Measurements from ENCODE around the gene PPP1CA. TPM values are rescaled to one million over a fixed set of nuclear protein-coding genes. Genes with fewer than 3 reads are reported as not detected.

The PPP1CA gene
- total and polyA plus RNA-seq, 7 donors = 72.6 to 191 (median 108) TPM

DNA sequence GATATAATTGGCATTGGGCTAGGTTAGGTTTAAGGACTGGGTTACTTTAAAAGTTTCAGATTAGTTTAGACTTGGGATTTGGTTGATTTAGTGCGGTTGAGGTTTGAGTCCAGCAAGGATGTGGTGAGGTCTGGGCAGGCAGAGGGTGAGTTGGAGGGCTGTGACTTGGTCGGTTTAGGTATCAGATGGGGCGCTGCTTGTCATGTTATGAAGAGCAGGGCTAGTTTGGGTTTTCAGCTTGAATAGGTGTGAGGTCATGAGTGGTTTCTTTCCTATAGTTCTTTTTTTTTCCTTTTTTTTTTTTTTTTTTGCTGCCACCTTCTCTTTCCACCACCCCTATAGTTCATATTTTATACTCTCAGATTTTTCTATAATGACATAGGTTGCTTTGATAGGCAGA is 33.0 kb downstream of the PPP1CA start:
- intact Hi-C loops (cut with DNase I) = no loop called here
- Histone ChIP-seq H3K4me3 (no peak overlapping the region), H3K36me3 (ENCODE audit: insufficient read depth in 1 of 2, low read depth in 1 of 2) (no peaks in the 10 kb centered on the region), H3K27me3 (ENCODE audit: insufficient read depth in 3 of 3, low read length in 2 of 3) (peaks cover 0 to 39% (median 9%) of the 10 kb centered on the region in 3 donors), H3K9me3 (no peaks in the 10 kb centered on the region), H3K27ac (no peak overlapping the region), H3K4me1 (peaks cover 5% of the 10 kb centered on the region)
- WGBS, 3 donors = 70 to 93% (median 78%) methylated on average over 3 of the region's 3 CpGs
- no peak for ATAC-seq
- TF ChIP-seq, protein P1, sequence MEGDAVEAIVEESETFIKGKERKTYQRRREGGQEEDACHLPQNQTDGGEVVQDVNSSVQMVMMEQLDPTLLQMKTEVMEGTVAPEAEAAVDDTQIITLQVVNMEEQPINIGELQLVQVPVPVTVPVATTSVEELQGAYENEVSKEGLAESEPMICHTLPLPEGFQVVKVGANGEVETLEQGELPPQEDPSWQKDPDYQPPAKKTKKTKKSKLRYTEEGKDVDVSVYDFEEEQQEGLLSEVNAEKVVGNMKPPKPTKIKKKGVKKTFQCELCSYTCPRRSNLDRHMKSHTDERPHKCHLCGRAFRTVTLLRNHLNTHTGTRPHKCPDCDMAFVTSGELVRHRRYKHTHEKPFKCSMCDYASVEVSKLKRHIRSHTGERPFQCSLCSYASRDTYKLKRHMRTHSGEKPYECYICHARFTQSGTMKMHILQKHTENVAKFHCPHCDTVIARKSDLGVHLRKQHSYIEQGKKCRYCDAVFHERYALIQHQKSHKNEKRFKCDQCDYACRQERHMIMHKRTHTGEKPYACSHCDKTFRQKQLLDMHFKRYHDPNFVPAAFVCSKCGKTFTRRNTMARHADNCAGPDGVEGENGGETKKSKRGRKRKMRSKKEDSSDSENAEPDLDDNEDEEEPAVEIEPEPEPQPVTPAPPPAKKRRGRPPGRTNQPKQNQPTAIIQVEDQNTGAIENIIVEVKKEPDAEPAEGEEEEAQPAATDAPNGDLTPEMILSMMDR (IDR thresholded peaks at IDR 0.05) = no peak
- no peak for DNase-seq

DNA sequence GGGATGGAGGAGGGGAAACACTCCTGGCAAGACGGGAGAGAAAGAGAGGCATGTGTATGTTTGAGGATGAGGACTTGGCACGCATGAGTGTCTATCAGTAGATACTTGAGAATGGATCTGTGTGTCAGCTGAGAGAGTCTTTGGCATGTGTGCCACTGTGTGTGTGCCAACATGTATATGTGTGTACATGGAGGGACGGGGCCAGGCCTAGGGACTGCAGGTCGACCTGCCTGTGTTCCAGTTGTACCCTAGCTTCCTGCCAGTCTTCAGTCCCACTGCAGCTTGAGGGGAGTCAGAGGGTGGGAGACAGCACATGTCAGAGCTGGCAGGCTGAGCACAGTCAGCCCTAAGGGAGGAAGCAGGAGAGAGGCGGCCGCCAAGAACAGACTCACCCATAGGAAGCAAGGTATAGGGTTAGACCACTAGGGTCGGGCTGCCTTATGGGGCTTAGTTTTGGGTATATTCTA is 33.9 kb downstream of the PPP1CA start:
- WGBS, 3 donors = 69 to 72% (median 70%) methylated on average over 7 of the region's 7 CpGs
- ATAC-seq (no peak), DNase-seq (no peak)
- no peaks in the 10 kb centered on the region for H3K9me3 ChIP-seq
- peaks cover 0 to 33% (median 9%) of the 10 kb centered on the region in 3 donors for H3K27me3 ChIP-seq (ENCODE audit: insufficient read depth in 3 of 3, low read length in 2 of 3)
- H3K27ac ChIP-seq = no peak overlapping the region
- TF ChIP-seq, protein P1 (IDR thresholded peaks at IDR 0.05) = no peak
- intact Hi-C loops (cut with DNase I) = no loop called here
- no peaks in the 10 kb centered on the region for H3K36me3 ChIP-seq (ENCODE audit: insufficient read depth in 1 of 2, low read depth in 1 of 2)
- H3K4me3 ChIP-seq = no peak overlapping the region
- H3K4me1 ChIP-seq = peaks cover 4% of the 10 kb centered on the region

DNA sequence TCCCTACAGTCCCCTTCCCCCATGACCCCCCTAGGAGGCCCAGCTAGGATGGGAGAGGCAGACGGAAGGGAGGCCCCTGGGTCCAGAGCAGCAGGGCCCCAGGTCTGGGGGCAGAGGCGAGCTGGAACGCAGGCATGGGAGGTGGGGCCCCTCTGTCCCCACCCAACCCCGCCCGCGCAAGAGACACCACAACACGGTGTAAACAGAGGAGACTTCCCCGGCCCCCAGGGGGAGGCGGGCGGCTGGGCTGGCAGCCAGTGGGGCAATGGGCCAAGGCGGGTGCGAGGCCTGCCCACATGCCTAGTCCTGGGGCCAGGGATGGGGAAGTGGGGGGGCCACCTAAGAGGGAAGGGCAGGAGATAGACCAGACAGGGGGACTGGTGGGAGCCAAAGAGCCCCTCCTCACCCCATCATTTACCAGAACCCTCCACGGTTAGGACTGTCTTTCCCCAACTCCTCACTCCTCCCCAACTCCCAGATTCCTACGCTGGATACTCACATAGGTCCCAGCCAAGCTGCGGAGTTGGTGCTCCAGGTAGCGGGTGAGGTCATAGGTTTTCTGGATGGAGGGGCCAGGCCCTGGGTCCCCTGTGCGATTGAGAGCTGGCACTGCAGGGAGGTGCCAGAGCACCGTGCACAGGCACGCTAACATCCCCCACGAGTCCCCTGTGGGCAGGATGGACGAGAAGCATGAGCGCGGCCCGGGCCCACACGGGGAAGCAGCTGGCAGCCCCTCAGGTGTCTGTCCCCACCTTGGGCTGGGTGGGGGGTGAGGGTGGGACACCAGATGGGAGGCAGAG is 34.5 kb downstream of the PPP1CA start:
- no peak overlapping the region for H3K4me3 ChIP-seq
- DNase-seq (no peak), ATAC-seq (peak in 2 of 4 donors; percentile 2 to 5)
- intact Hi-C loops (cut with DNase I) = no loop called here
- no peaks in the 10 kb centered on the region for H3K36me3 ChIP-seq (ENCODE audit: insufficient read depth in 1 of 2, low read depth in 1 of 2)
- 52 to 56% (median 54%) methylated on average over 22 to 25 of the region's 25 CpGs for WGBS, 3 donors
- no peaks in the 10 kb centered on the region for H3K9me3 ChIP-seq
- TF ChIP-seq, protein P1 (IDR thresholded peaks at IDR 0.05) = no peak
- peaks cover 0 to 33% (median 8%) of the 10 kb centered on the region in 3 donors for H3K27me3 ChIP-seq (ENCODE audit: insufficient read depth in 3 of 3, low read length in 2 of 3)
- no peak overlapping the region for H3K27ac ChIP-seq
- peaks cover 3% of the 10 kb centered on the region for H3K4me1 ChIP-seq

DNA sequence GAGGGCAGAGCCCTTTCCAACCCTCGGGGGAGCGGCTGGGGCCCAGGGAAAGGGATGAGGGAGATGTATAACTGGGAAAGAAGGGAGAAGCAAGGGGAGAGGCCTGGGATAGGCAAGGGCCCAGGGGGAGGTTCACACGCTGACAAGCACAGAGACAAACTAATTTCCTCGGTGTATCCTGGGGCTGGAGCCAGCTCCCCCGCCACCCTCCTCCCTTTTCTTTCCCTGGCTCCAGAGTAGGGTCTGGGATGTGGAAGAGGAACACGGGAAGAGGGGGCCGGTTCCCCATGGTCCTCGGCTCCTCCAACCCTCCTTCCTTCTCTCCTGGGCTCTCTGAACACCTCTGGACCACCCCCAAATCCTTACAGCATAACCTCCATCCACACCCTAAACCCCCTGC is 35.1 kb downstream of the PPP1CA start:
- ATAC-seq = peak in 2 of 4 donors; percentile 13 to 33
- no peak for DNase-seq
- no peak overlapping the region for H3K4me3 ChIP-seq
- 26 to 35% (median 33%) methylated on average over 6 to 8 of the region's 8 CpGs for WGBS, 3 donors
- intact Hi-C loops (cut with DNase I) = no loop called here
- peaks cover 0 to 33% (median 6%) of the 10 kb centered on the region in 3 donors for H3K27me3 ChIP-seq (ENCODE audit: insufficient read depth in 3 of 3, low read length in 2 of 3)
- H3K9me3 ChIP-seq = no peaks in the 10 kb centered on the region
- no peak overlapping the region for H3K27ac ChIP-seq
- H3K4me1 ChIP-seq = no peaks in the 10 kb centered on the region
- no peaks in the 10 kb centered on the region for H3K36me3 ChIP-seq (ENCODE audit: insufficient read depth in 1 of 2, low read depth in 1 of 2)
- TF ChIP-seq, protein P1 (IDR thresholded peaks at IDR 0.05) = no peak
